GM12892 (cell line): ENCODE data around the gene BRD9.
"Not testable (repeated sequence)": the region's sequence is repeated elsewhere in the genome, so short reads cannot be mapped to it uniquely, and the experiment has no call there.

Experiments
- DNase-seq: peaks from one replicate; pipeline ENCODE4 v3.0.0; 2011; ENCODE audit not compliant: insufficient read length
- FAIRE-seq: peaks from 2 replicates; lab custom pipeline; 2011; peaks lifted over from hg19 to GRCh38; lab: Jason Lieb, UNC
- POLR2A ChIP-seq: IDR thresholded peaks from 2 replicates; pipeline ENCODE4 v1.6.1; 2011; ENCODE audit warnings: low read depth, low read length, control low read depth
- POLR2AphosphoS5 ChIP-seq: IDR thresholded peaks from 2 replicates; pipeline ENCODE4 v1.6.1; 2011; ENCODE audit warnings: low read depth, low read length, control low read depth
- TAF1 ChIP-seq: IDR thresholded peaks from 2 replicates; pipeline ENCODE4 v1.6.1; 2011; ENCODE audit warnings: low read depth, mild to moderate bottlenecking, control low read depth, low read length, borderline replicate concordance

BRD9 gene

GRCh38 chr5:919356-920000 lies 26.9 kb upstream of the BRD9 start:
- FAIRE-seq (no peak), DNase-seq (no peak)

GRCh38 chr5:918717-919116 lies 26.1 kb upstream of the BRD9 start:
- FAIRE-seq, DNase-seq: not testable (repeated sequence)

More at GRCh38 chr5:919356-920000, 26.9 kb upstream of the BRD9 start:
- TF ChIP-seq POLR2A = no peak
- TF ChIP-seq POLR2AphosphoS5 = no peak
- no peak for TF ChIP-seq TAF1

GRCh38 chr5:916441-917293 lies 24.1 kb upstream of the BRD9 start:
- no peak for FAIRE-seq
- TF ChIP-seq POLR2A (no peak), TAF1 (no peak), POLR2AphosphoS5 (no peak)
- DNase-seq = no peak

GRCh38 chr5:915946-916345 lies 23.3 kb upstream of the BRD9 start:
- TF ChIP-seq POLR2AphosphoS5 (no peak), POLR2A (no peak), TAF1 (no peak)
- DNase-seq = no peak
- no peak for FAIRE-seq

GRCh38 chr5:915346-915745 lies 22.7 kb upstream of the BRD9 start:
- DNase-seq, FAIRE-seq: not testable (repeated sequence)

- no peak for FAIRE-seq
- TF ChIP-seq POLR2A (no peak), POLR2AphosphoS5 (no peak), TAF1 (no peak)
- DNase-seq = no peak
These were observed 22.0 kb upstream of the BRD9 start for GRCh38 chr5:914612-915011.

- no peak for TF ChIP-seq POLR2AphosphoS5
- TF ChIP-seq POLR2A = no peak
- no peak for DNase-seq
- FAIRE-seq = no peak
These were observed 21.6 kb upstream of the BRD9 start for GRCh38 chr5:914174-914573.

GRCh38 chr5:912280-913091 lies 19.9 kb upstream of the BRD9 start:
- DNase-seq (no peak), FAIRE-seq (no peak)
- TF ChIP-seq POLR2AphosphoS5 (peak; percentile 24; the same call in 1 of the 2 replicates), TAF1 (no peak), POLR2A (no peak)

- TF ChIP-seq POLR2AphosphoS5 (no peak), TAF1 (no peak), POLR2A (no peak)
- DNase-seq = no peak
- FAIRE-seq = no peak
These were observed 19.0 kb upstream of the BRD9 start for GRCh38 chr5:911601-912000.

GRCh38 chr5:910769-911160 lies 18.2 kb upstream of the BRD9 start:
- DNase-seq (no peak), FAIRE-seq (no peak)
- TF ChIP-seq POLR2A = no peak
- no peak for TF ChIP-seq TAF1
- TF ChIP-seq POLR2AphosphoS5 = no peak

GRCh38 chr5:909994-910768 lies 17.6 kb upstream of the BRD9 start:
- FAIRE-seq = no peak
- no peak for TF ChIP-seq POLR2A
- TF ChIP-seq TAF1 = no peak
- TF ChIP-seq POLR2AphosphoS5 = no peak
- no peak for DNase-seq
